Activated naive CD4-positive, alpha-beta T cell treated with anti-CD3 and anti-CD28 coated beads, Interleukin-2, amount 50 U/mL, for 24 hours (primary cell): ENCODE data around the gene SKAP2.
"Not testable (repeated sequence)": the region's sequence is repeated elsewhere in the genome, so short reads cannot be mapped to it uniquely, and the experiment has no call there.

Experiments
- H3K27ac Mint-ChIP-seq: one replicate; pipeline ENCODE4 v1.8.0; 2021; ENCODE audit warnings: mild to moderate bottlenecking, mixed read lengths
- H3K27me3 Mint-ChIP-seq: one replicate; pipeline ENCODE4 v1.8.0; 2021; ENCODE audit warnings: mixed read lengths
- H3K36me3 Mint-ChIP-seq: one replicate; pipeline ENCODE4 v1.8.0; 2021; ENCODE audit warnings: mixed read lengths
- H3K4me1 Mint-ChIP-seq: one replicate; pipeline ENCODE4 v1.8.0; 2021; ENCODE audit warnings: mixed read lengths
- H3K4me3 Mint-ChIP-seq: one replicate; pipeline ENCODE4 v1.8.0; 2021; ENCODE audit warnings: mild to moderate bottlenecking, mixed read lengths
- H3K9me3 Mint-ChIP-seq: one replicate; pipeline ENCODE4 v1.8.0; 2021; ENCODE audit warnings: mixed read lengths

Gene SKAP2

DNA sequence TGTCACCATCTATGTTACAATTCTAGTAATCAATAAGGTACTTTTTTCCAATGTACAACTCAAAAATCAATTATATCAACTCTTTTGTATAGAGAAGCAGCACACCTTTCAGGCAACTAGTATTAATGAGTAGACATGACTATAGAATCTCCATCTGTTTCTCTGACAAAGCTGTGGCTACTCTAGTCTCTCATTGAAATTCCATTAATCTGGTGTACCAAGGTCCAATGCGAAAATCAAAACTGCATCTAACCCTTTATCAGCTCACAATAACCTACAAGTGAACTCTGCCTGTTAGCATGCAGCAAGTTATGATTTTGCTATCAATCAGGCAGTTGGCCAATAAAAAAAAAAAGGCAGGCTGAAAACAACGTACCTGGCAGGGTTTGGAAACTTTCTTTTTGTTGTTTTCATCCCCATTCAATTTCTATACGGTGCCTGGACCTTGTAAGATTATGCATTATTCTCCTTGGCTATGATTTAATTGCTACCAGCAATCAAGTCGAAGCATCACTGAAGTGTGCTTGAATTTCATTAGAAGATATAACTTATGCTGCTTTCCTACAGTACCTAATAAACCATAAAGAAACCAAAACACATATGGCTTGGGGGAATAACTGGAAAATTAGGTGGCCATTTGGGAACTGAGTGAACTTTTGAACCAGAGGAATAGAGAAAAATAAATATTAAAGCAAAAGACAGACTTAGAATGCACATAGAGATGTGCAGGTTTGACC, 23.2 kb downstream of the SKAP2 start:
- H3K4me1 Mint-ChIP-seq, result no peaks in the 10 kb centered on the region
- H3K4me3 Mint-ChIP-seq, result no peak overlapping the region
- H3K27ac Mint-ChIP-seq, result no peak overlapping the region
- peaks cover 8% of the 10 kb centered on the region for H3K27me3 Mint-ChIP-seq
- no peaks in the 10 kb centered on the region for H3K36me3 Mint-ChIP-seq
- H3K9me3 Mint-ChIP-seq, result no peaks in the 10 kb centered on the region

DNA sequence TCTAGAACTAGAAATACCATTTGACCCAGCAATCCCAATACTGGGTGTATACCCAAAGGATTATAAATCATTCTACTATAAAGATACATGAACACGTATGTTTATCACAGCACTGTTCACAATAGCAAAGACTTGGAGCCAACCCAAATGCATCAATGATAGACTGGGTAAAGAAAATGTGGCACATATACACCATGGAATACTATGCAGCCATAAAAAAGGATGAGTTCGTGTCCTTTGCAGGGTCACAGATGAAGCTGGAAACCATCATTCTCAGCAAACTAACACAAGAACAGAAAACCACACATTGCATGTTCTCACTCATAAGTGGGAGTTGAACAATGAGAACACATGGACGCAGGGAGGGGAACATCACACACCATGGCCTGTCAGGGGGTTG, 27.6 kb downstream of the SKAP2 start:
- not testable (repeated sequence) for H3K36me3 Mint-ChIP-seq, H3K9me3 Mint-ChIP-seq, H3K27ac Mint-ChIP-seq, H3K4me3 Mint-ChIP-seq, H3K4me1 Mint-ChIP-seq
- peaks cover 20% of the 10 kb centered on the region for H3K27me3 Mint-ChIP-seq

DNA sequence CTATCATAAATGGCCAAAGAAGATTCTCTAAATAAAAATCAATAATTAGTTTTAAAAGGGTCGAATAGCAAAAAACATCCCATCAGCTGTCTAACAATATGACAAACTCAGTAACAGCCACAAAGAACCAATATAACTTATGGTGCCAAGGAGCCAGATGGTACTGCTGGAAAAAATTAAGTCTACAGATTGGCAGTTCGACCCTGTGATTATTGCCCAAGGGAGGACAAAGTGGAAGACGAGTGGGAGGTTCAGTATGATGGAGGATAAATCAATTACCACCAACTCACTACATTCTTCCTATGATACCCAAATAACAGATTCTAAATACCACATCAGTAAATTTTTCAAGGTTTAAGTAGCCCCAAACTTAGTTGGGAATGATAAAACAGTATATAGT, 49.0 kb downstream of the SKAP2 start:
- Mint-ChIP-seq H3K4me1 (no peaks in the 10 kb centered on the region), H3K27ac (no peak overlapping the region), H3K27me3 (peaks cover 3% of the 10 kb centered on the region), H3K4me3 (no peak overlapping the region), H3K9me3 (no peaks in the 10 kb centered on the region), H3K36me3 (no peaks in the 10 kb centered on the region)

DNA sequence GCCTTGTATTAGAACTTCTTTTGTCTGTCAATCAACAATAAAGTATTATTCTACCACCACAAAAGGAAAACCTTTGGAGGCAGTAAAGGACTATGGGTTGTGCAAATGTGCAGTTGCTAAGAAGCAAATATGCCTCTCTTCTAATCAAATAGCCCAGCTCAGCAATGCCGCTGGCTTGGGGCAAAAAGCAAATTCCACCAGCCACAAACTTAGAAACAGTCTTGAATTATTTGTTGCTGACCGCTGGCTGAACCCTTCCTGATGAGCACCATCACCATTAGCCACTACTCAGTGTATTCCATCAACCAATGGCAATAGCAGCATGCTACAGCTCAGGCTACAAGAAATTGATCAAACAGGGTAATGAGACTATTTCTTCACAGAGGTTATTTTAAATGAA, 51.0 kb downstream of the SKAP2 start:
- peaks cover 8% of the 10 kb centered on the region for H3K27me3 Mint-ChIP-seq
- no peaks in the 10 kb centered on the region for H3K4me1 Mint-ChIP-seq
- H3K9me3 Mint-ChIP-seq, result no peaks in the 10 kb centered on the region
- no peak overlapping the region for H3K27ac Mint-ChIP-seq
- no peaks in the 10 kb centered on the region for H3K36me3 Mint-ChIP-seq
- no peak overlapping the region for H3K4me3 Mint-ChIP-seq

DNA sequence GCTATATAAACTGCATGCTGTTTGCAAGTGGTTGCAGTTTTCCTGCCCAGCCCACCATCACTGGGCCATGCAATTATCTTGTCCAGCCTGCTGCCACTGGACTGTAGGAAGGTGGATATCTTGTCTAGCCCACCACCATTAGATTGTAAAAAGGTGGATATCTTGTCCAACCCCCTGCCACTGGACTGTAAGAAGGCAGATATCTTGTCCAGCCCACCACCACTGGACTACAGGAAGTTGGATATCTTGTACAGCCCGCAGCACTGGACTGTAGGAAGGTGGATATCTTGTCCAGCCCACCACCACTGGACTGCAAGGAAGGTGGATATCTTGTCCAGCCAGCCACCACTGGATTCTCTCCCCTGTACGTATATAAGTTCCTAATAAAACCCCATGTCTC, 69.8 kb downstream of the SKAP2 start:
- H3K4me1 Mint-ChIP-seq, result no peaks in the 10 kb centered on the region
- no peaks in the 10 kb centered on the region for H3K9me3 Mint-ChIP-seq
- no peak overlapping the region for H3K4me3 Mint-ChIP-seq
- H3K27ac Mint-ChIP-seq, result no peak overlapping the region
- H3K36me3 Mint-ChIP-seq, result peaks cover 1% of the 10 kb centered on the region
- H3K27me3 Mint-ChIP-seq, result peaks cover 3% of the 10 kb centered on the region

DNA sequence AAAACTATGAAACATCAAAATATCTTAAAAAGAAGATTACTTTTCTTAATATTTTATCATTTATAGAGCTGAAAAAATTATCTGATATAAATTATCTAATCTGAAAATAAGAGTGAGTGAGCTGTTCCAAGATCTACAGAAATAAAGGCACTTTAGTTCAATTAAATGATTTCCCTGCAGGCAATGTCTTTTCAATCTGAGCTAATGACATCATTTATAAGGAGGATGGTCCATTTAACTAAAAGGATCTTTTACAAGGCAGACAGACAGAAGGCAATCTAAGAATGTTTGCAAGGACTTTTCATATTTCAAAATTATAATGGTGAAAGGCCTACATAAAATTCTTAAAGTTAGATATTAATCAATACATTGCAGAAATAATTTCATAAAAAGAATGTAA, 71.8 kb downstream of the SKAP2 start:
- Mint-ChIP-seq H3K36me3 (no peaks in the 10 kb centered on the region), H3K27me3 (peaks cover 3% of the 10 kb centered on the region), H3K4me3 (no peak overlapping the region), H3K4me1 (no peaks in the 10 kb centered on the region), H3K27ac (no peak overlapping the region), H3K9me3 (no peaks in the 10 kb centered on the region)

DNA sequence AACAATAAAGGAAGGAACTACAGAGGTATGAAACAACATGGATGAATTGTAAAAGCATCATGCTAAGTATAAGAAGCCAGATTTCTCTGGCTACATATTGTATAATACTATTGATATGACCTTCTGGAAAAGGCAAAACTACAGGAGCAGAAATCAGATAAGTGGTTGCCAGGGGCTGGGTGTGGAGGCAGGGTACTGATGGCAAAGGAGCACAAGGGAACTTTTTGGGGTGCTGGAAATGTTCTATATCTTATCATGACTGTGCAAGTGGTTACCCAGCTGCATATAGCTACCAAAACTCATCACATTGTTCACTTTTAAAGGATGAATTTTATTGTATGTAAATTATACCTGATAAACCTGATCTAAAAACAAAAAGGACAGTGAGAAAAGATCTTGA, 72.4 kb downstream of the SKAP2 start:
- H3K27ac Mint-ChIP-seq, result no peak overlapping the region
- H3K36me3 Mint-ChIP-seq, result no peaks in the 10 kb centered on the region
- H3K4me3 Mint-ChIP-seq, result no peak overlapping the region
- H3K4me1 Mint-ChIP-seq, result no peaks in the 10 kb centered on the region
- H3K27me3 Mint-ChIP-seq, result peaks cover 3% of the 10 kb centered on the region
- H3K9me3 Mint-ChIP-seq, result no peaks in the 10 kb centered on the region

DNA sequence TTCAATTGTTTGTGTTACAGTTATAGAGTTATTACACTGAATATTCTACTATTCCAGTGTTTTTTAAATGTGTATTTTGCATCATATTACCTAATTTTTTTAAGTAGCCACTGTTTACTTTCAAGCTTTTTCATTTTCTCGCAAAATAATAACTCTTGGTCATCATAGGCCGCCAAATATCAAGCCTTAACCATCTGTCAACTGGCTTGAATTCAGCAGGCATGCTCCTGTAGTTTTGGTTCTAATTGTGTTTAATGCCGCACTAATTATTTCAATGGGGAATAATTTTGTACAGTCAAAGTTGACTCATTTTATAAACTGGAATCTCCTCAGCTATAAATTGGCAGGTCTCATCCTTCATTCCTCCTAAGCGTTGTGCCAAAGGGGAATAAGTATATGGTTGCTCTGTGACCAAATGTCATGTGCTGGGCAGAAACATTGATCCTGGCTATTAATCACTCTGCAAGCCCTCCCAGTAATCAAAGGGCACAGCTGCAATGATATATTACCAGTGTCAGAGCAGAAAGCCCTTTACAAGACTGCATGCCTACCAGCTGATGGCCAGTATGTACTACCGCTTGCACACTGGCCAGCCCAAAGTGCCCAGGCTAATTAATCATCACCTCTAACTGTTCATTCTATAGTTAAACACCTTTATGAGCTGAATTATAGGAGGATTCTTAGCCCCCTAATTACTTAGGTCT, 74.8 kb downstream of the SKAP2 start:
- no peaks in the 10 kb centered on the region for H3K4me1 Mint-ChIP-seq
- no peaks in the 10 kb centered on the region for H3K36me3 Mint-ChIP-seq
- no peak overlapping the region for H3K4me3 Mint-ChIP-seq
- peaks cover 4% of the 10 kb centered on the region for H3K27me3 Mint-ChIP-seq
- no peak overlapping the region for H3K27ac Mint-ChIP-seq
- H3K9me3 Mint-ChIP-seq, result no peaks in the 10 kb centered on the region

DNA sequence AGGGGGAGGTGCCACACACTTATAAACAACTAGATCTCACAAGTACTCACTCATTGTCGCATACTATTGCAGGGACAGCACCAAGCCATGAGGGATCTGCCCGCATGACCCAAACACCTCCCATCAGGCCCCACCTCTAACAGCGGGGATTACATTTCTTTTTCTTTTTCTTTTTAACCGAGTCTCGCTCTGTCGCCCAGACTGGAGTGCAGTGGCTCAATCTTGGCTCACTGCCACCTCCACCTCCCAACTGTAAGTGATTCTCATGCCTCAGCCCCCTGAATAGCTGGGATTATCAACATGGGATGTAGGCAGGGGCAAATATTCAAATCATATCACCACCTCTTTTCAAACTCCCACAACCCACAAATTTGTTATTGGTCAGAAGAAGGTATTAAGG, 76.7 kb downstream of the SKAP2 start:
- Mint-ChIP-seq H3K4me1 (no peaks in the 10 kb centered on the region), H3K27me3 (peaks cover 4% of the 10 kb centered on the region), H3K4me3 (no peak overlapping the region), H3K27ac (no peak overlapping the region), H3K36me3 (no peaks in the 10 kb centered on the region), H3K9me3 (no peaks in the 10 kb centered on the region)

DNA sequence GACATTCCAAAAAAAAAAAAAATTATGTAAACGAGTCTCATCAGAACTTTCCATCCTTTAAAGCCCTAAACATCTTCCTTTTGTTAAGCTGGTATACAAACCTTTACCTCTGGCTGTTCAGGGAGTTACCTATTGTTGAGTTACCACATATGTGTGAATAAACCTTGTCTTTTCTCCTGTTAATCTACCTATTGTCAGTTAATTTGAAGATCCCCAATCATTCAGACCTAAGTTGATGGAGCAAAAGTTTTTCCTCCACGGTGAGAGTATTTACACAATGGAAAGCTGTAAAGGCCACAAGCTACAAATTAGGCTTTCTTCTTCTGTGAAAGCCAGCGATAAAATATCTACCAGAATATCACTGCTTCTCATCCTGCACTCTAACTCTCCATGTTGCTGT, 80.3 kb downstream of the SKAP2 start:
- peaks cover 6% of the 10 kb centered on the region for H3K27me3 Mint-ChIP-seq
- no peaks in the 10 kb centered on the region for H3K4me1 Mint-ChIP-seq
- no peaks in the 10 kb centered on the region for H3K9me3 Mint-ChIP-seq
- no peak overlapping the region for H3K4me3 Mint-ChIP-seq
- H3K27ac Mint-ChIP-seq, result no peak overlapping the region
- no peaks in the 10 kb centered on the region for H3K36me3 Mint-ChIP-seq

DNA sequence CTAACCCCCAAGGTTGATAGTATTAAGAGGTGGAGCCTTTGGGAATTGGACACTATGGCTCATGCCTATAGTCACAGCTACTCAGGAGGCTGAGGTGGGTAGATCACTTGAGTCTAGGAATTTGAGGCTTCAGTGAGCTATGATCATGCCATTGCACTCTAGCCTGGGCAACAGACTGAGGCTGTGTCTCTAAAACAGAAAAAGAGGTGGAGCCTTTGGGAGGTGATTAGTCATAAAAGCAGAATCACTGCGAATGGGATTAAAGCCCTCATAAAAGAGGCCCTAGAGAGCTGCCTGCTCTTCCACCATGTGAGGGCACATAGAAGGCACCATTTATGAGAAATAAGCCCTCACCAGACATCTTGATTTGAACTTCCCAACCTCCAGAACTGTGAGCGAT, 81.9 kb downstream of the SKAP2 start:
- Mint-ChIP-seq H3K4me1 (no peaks in the 10 kb centered on the region), H3K9me3 (no peaks in the 10 kb centered on the region), H3K27me3 (peaks cover 7% of the 10 kb centered on the region), H3K27ac (no peak overlapping the region), H3K36me3 (no peaks in the 10 kb centered on the region), H3K4me3 (no peak overlapping the region)

DNA sequence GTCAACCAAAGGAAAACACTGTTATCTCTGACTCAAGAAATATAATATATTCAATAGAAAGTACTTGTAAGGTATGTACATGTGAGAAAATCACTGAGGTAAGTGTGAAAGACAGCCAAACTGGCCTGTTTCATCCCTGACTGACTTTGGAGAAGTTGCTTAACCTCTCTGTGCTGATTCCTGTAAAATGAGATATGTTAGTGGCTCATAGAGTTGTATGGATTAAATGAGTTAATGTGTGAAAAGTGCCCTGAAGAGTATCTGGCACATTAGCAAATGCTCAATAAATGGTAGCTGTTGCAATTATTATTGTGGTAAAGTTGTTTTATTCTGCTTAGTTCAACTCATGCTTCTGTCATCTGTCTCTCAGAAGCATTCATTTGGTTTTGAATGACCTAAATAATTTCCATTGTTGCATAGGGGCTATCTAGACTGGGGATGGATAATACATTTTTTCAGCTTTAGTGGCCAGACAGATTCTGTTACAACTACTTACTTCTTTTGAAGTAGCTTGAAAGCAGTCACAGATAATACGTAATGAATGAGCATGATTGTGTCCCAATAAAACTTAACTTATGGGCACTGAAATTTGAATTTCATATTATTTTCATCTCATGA, 84.3 kb downstream of the SKAP2 start:
- Mint-ChIP-seq H3K4me1 (no peaks in the 10 kb centered on the region), H3K9me3 (no peaks in the 10 kb centered on the region), H3K4me3 (no peak overlapping the region), H3K27me3 (peaks cover 5% of the 10 kb centered on the region), H3K27ac (no peak overlapping the region), H3K36me3 (no peaks in the 10 kb centered on the region)

DNA sequence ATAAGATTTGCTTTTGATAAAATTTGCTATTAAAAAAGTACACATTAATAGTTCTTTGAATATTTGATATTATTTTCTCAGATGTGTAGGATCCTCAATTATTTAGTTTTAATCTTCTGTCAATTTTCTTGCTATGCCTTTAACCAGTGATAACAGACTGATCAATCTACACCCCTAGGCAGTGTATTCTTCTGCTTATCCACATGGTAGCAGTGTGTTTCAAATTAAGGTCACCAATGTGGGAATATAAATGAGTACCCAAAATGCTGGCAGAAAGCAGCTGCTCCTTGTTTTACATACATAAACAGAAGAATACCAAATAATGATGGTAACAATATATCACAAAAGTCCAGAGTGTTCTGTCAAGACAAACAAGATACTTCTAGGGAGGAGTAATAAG, 87.0 kb downstream of the SKAP2 start:
- peaks cover 9% of the 10 kb centered on the region for H3K27me3 Mint-ChIP-seq
- peaks cover 6% of the 10 kb centered on the region for H3K9me3 Mint-ChIP-seq
- no peak overlapping the region for H3K27ac Mint-ChIP-seq
- no peak overlapping the region for H3K4me3 Mint-ChIP-seq
- no peaks in the 10 kb centered on the region for H3K4me1 Mint-ChIP-seq
- H3K36me3 Mint-ChIP-seq, result peaks cover 2% of the 10 kb centered on the region

DNA sequence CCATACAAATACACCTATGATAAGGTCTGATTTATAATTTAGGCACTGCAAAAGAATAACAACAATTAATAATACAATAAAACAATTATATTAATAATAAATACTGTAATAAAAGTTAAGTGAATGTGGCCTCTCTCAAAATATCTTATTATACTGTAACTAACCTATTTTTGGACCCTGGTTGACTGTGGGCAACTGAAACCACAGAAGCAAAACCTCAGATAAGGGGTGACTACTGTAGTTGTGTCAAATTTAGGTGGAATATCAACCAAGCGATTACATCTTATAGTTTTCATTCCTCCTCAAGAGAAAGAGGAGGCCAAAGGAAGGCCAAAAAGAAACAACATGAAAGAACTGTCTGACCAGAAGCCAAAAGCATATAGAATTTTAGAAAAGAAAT, 103.9 kb downstream of the SKAP2 start:
- Mint-ChIP-seq H3K9me3 (no peaks in the 10 kb centered on the region), H3K4me1 (no peaks in the 10 kb centered on the region), H3K27ac (no peak overlapping the region), H3K27me3 (peaks cover 3% of the 10 kb centered on the region), H3K4me3 (no peak overlapping the region), H3K36me3 (no peaks in the 10 kb centered on the region)

DNA sequence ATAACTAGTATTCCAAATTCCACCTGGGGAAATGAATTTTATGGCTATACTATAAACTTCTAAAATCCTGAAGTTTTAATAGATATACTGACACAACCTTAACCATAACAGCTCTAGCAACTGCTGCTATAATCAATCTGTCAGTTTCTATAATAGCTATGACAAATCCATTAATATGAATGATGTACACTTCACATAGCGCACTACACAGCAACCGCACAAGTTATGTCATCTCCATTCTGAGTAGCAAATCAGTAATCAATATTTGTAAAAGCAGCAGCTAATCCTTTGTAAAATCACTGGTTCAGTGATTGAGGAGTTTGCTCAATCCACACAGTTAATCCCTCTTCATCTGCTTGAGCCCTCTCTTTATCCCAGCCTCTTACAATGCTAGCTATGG, 105.3 kb downstream of the SKAP2 start:
- H3K4me3 Mint-ChIP-seq, result no peak overlapping the region
- H3K27me3 Mint-ChIP-seq, result peaks cover 3% of the 10 kb centered on the region
- no peak overlapping the region for H3K27ac Mint-ChIP-seq
- H3K4me1 Mint-ChIP-seq, result no peaks in the 10 kb centered on the region
- H3K36me3 Mint-ChIP-seq, result no peaks in the 10 kb centered on the region
- H3K9me3 Mint-ChIP-seq, result no peaks in the 10 kb centered on the region

DNA sequence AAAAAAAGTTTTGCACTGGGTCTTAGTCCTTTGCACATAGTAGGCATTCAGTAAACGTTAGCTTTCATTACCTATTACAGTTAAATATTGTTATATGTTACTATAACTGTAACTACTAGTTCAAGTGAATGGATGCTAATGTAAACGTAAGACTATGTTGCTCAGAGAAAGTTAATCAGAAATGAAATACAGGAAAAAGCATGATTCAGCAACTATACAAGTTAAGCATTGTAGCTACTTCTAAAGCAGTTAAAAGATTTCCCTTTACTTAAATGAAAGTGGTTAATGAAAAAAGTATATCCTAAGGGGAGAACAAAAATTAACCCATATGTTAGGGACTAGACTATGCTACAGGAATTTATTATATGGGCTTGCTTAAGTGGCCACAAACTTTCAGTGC, 121.2 kb downstream of the SKAP2 start:
- H3K27me3 Mint-ChIP-seq, result peaks cover 6% of the 10 kb centered on the region
- no peaks in the 10 kb centered on the region for H3K36me3 Mint-ChIP-seq
- no peaks in the 10 kb centered on the region for H3K4me1 Mint-ChIP-seq
- H3K27ac Mint-ChIP-seq, result no peak overlapping the region
- no peak overlapping the region for H3K4me3 Mint-ChIP-seq
- no peaks in the 10 kb centered on the region for H3K9me3 Mint-ChIP-seq
